Stimulated activated CD8-positive, alpha-beta memory T cell treated with anti-CD3 and anti-CD28 coated beads, Interleukin-4, amount 100 ng/mL, for 48 hours (primary cell): ENCODE data around the gene DNAI1.
A peak's percentile ranks its signal among the peaks of the same experiment; 100 is the strongest.

Experiments used
- DNase-seq: peaks from one replicate; pipeline ENCODE4 v3.0.0-alpha.2; 2020

Gene DNAI1

GRCh38 chr9:34492051-34492450 is 33.4 kb downstream of the DNAI1 start:
- no peak for DNase-seq

GRCh38 chr9:34493972-34494535 is 35.4 kb downstream of the DNAI1 start:
- DNase-seq: peak; percentile 65

- no peak for DNase-seq
Observed at GRCh38 chr9:34496149-34496712, 37.6 kb downstream of the DNAI1 start.

GRCh38 chr9:34498553-34498952 is 39.9 kb downstream of the DNAI1 start:
- no peak for DNase-seq

- no peak for DNase-seq
Observed at GRCh38 chr9:34499076-34499475, 40.5 kb downstream of the DNAI1 start.

- DNase-seq: peak; percentile 92
Observed at GRCh38 chr9:34500623-34501267, 42.1 kb downstream of the DNAI1 start.

- no peak for DNase-seq
Observed at GRCh38 chr9:34501372-34501771, 42.8 kb downstream of the DNAI1 start.

- no peak for DNase-seq
Observed at GRCh38 chr9:34501889-34502425, 43.4 kb downstream of the DNAI1 start.

- no peak for DNase-seq
Observed at GRCh38 chr9:34502471-34502870, 43.9 kb downstream of the DNAI1 start.

- DNase-seq: no peak
Observed at GRCh38 chr9:34502891-34503290, 44.3 kb downstream of the DNAI1 start.

- no peak for DNase-seq
Observed at GRCh38 chr9:34503406-34503805, 44.8 kb downstream of the DNAI1 start.

GRCh38 chr9:34505370-34506120 is 46.9 kb downstream of the DNAI1 start:
- no peak for DNase-seq

GRCh38 chr9:34506623-34507022 is 48.0 kb downstream of the DNAI1 start:
- DNase-seq: no peak

- peak; percentile 2 for DNase-seq
Observed at GRCh38 chr9:34507556-34507955, 49.0 kb downstream of the DNAI1 start.

- DNase-seq: peak; percentile 5
Observed at GRCh38 chr9:34507966-34508365, 49.4 kb downstream of the DNAI1 start.

GRCh38 chr9:34508463-34508862 is 49.9 kb downstream of the DNAI1 start:
- no peak for DNase-seq

- no peak for DNase-seq
Observed at GRCh38 chr9:34508951-34509350, 50.3 kb downstream of the DNAI1 start.

GRCh38 chr9:34510497-34511468 is 52.2 kb downstream of the DNAI1 start:
- DNase-seq: no peak

GRCh38 chr9:34512131-34513078 is 53.8 kb downstream of the DNAI1 start:
- no peak for DNase-seq

GRCh38 chr9:34513567-34514214 is 55.1 kb downstream of the DNAI1 start:
- DNase-seq: no peak

GRCh38 chr9:34514401-34514800 is 55.8 kb downstream of the DNAI1 start:
- DNase-seq: no peak
